H1 (cell line): ENCODE data around the gene POFUT2. TPM values are rescaled to one million over a fixed set of nuclear protein-coding genes. Genes with fewer than 3 reads are reported as not detected.

Experiments used
- CTCF ChIA-PET: fragments of 300-600 bp; sonication (Branson Sonifier 250); formaldehyde crosslinking; loops from one replicate; lab custom pipeline; 2021; ENCODE audit not compliant: partially characterized antibody; lab: Charles Lee
- POLR2A ChIA-PET: fragments of 300-600 bp; sonication (Branson Sonifier 250); formaldehyde crosslinking; loops from one replicate; lab custom pipeline; 2021; ENCODE audit warnings: inconsistent platforms; ENCODE audit not compliant: partially characterized antibody; lab: Charles Lee
- DNase-seq, 2 experiments: peaks; one replicate each; pipeline versions ENCODE4 v3.0.0 to v3.0.0-alpha.2; 2010 to 2022; ENCODE audit warnings: low spot score in 2 of 2, low read depth in 1 of 2, mixed read lengths in 1 of 2
- FAIRE-seq: peaks from 2 replicates; lab custom pipeline; 2011; peaks lifted over from hg19 to GRCh38; lab: Jason Lieb, UNC
- H2AFZ ChIP-seq: 2 replicates; pipeline ENCODE4 v1.8.1; 2012; ENCODE audit warnings: low read length, inconsistent platforms
- H2AK5ac ChIP-seq: 2 replicates; pipeline ENCODE4 v1.6.1; 2013; ENCODE audit warnings: low read depth, low read length
- H2BK120ac ChIP-seq: replicated peaks from 2 replicates; pipeline ENCODE3; 2013; ENCODE audit warnings: low read depth, low read length, inconsistent platforms
- H2BK12ac ChIP-seq: 2 replicates; pipeline ENCODE4 v1.6.1; 2013; ENCODE audit warnings: low read depth, low read length
- H2BK15ac ChIP-seq: 2 replicates; pipeline ENCODE4 v1.6.1; 2013; ENCODE audit warnings: low read length
- H2BK20ac ChIP-seq: 2 replicates; pipeline ENCODE4 v1.6.1; 2013; ENCODE audit warnings: low read length
- H2BK5ac ChIP-seq: 2 replicates; pipeline ENCODE4 v1.6.1; 2013; ENCODE audit warnings: low read depth, low read length
- H3K14ac ChIP-seq: 2 replicates; pipeline ENCODE4 v1.6.1; 2013; ENCODE audit warnings: inconsistent platforms; ENCODE audit not compliant: insufficient read length
- H3K18ac ChIP-seq: 2 replicates; pipeline ENCODE4 v1.6.1; 2013; ENCODE audit warnings: low read length; ENCODE audit errors: extremely low read depth
- H3K23ac ChIP-seq: 2 replicates; pipeline ENCODE4 v1.6.1; 2013; ENCODE audit warnings: inconsistent platforms; ENCODE audit not compliant: insufficient read length
- H3K23me2 ChIP-seq: 2 replicates; pipeline ENCODE4 v1.6.1; 2013; ENCODE audit warnings: low read depth, low read length
- H3K27ac ChIP-seq: 2 replicates; pipeline ENCODE4 v1.6.1; 2011; ENCODE audit warnings: low read depth, low read length, inconsistent platforms
- H3K27me3 ChIP-seq, 4 experiments: replicated peaks in 1 of 4; 1 replicate in 1 of 4; 2 replicates in 3 of 4; pipeline versions ENCODE4 v1.6.1 to v1.8.1; 2011 to 2013; ENCODE audit warnings: low read length in 3 of 4, mild to moderate bottlenecking in 3 of 4, inconsistent platforms in 2 of 4, mixed read lengths in 2 of 4, moderate library complexity in 1 of 4; ENCODE audit not compliant: control insufficient read depth in 3 of 4, insufficient read depth in 3 of 4; ENCODE audit errors: extremely low read depth in 1 of 4
- H3K36me3 ChIP-seq, 4 experiments: 2 replicates each; pipeline versions ENCODE4 v1.6.1 to v1.8.1; 2011 to 2013; ENCODE audit warnings: mild to moderate bottlenecking in 4 of 4, low read length in 3 of 4, moderate library complexity in 2 of 4, control low read depth in 1 of 4, inconsistent platforms in 1 of 4; ENCODE audit not compliant: insufficient read depth in 4 of 4, control insufficient read depth in 2 of 4
- H3K4ac ChIP-seq: replicated peaks from 2 replicates; pipeline ENCODE3; 2013; ENCODE audit warnings: low read length, low read depth, mixed read lengths, inconsistent platforms; ENCODE audit not compliant: insufficient read length
- H3K4me1 ChIP-seq, 4 experiments: replicated peaks in 1 of 4; 1 replicate in 1 of 4; 2 replicates in 3 of 4; pipeline versions ENCODE4 v1.6.1 to v1.8.1; 2011 to 2013; ENCODE audit warnings: low read length in 3 of 4, inconsistent platforms in 2 of 4, mixed read lengths in 1 of 4; ENCODE audit not compliant: insufficient read depth in 4 of 4, control insufficient read depth in 3 of 4
- H3K4me2 ChIP-seq, 2 experiments: 2 replicates each; pipeline versions ENCODE4 v1.6.1 to v1.8.1; 2011 to 2013; ENCODE audit warnings: low read depth in 2 of 2, low read length in 2 of 2, control low read depth in 1 of 2, inconsistent platforms in 1 of 2, mild to moderate bottlenecking in 1 of 2; ENCODE audit not compliant: insufficient read depth in 1 of 2
- H3K4me3 ChIP-seq, 4 experiments: fragments of 200-600, 300-600 bp in 1 of 4; sonication (generic), shearing (Covaris generic), sonication (Bioruptor Twin) in 1 of 4; 2 replicates each; pipeline versions ENCODE4 v1.5.1 to v1.8.1; 2011 to 2016; ENCODE audit warnings: low read length in 4 of 4, low read depth in 3 of 4, control low read depth in 2 of 4, inconsistent platforms in 2 of 4, mild to moderate bottlenecking in 2 of 4, mixed read lengths in 1 of 4, moderate library complexity in 1 of 4; ENCODE audit not compliant: insufficient read depth in 2 of 4; ENCODE audit errors: extremely low read depth in 1 of 4
- H3K56ac ChIP-seq: replicated peaks from 2 replicates; pipeline ENCODE3; 2013; ENCODE audit warnings: low read depth, mild to moderate bottlenecking, mixed read lengths, low read length, inconsistent platforms; ENCODE audit not compliant: insufficient read length
- H3K79me1 ChIP-seq: 2 replicates; pipeline ENCODE4 v1.6.1; 2013; ENCODE audit warnings: low read depth, low read length, control low read depth
- H3K79me2 ChIP-seq, 2 experiments: 2 replicates each; pipeline versions ENCODE4 v1.6.1 to v1.8.1; 2012 to 2013; ENCODE audit warnings: low read length in 2 of 2, mild to moderate bottlenecking in 2 of 2, inconsistent platforms in 1 of 2; ENCODE audit not compliant: insufficient read depth in 2 of 2, control insufficient read depth in 1 of 2
- H3K9ac ChIP-seq, 4 experiments: replicated peaks in 1 of 4; 1 replicate in 1 of 4; 2 replicates in 3 of 4; pipeline versions ENCODE4 v1.6.1 to v1.8.1; 2011 to 2013; ENCODE audit warnings: low read depth in 3 of 4, low read length in 3 of 4, control low read depth in 2 of 4, mild to moderate bottlenecking in 2 of 4, moderate library complexity in 2 of 4, inconsistent platforms in 1 of 4; ENCODE audit errors: extremely low read depth in 1 of 4
- H3K9me3 ChIP-seq, 2 experiments: 2 replicates each; pipeline versions ENCODE4 v1.6.1 to v1.8.1; 2012 to 2013; ENCODE audit warnings: mild to moderate bottlenecking in 2 of 2, moderate library complexity in 2 of 2, control low read depth in 1 of 2, inconsistent platforms in 1 of 2, low read depth in 1 of 2, low read length in 1 of 2, mixed read lengths in 1 of 2; ENCODE audit not compliant: insufficient read depth in 2 of 2
- H4K20me1 ChIP-seq, 2 experiments: replicated peaks in 1 of 2; 2 replicates each; pipeline versions ENCODE3 to v1.8.1; 2011 to 2013; ENCODE audit warnings: inconsistent platforms in 2 of 2, low read length in 2 of 2, mild to moderate bottlenecking in 1 of 2; ENCODE audit not compliant: insufficient read depth in 2 of 2, control insufficient read depth in 1 of 2
- H4K5ac ChIP-seq: 2 replicates; pipeline ENCODE4 v1.6.1; 2013; ENCODE audit warnings: low read length, low read depth, mixed read lengths, inconsistent platforms; ENCODE audit not compliant: insufficient read length
- H4K8ac ChIP-seq: 2 replicates; pipeline ENCODE4 v1.8.0; 2013; ENCODE audit warnings: mild to moderate bottlenecking, moderate library complexity, low read length, inconsistent platforms; ENCODE audit not compliant: insufficient read depth; ENCODE audit errors: extremely low read depth
- H4K91ac ChIP-seq: replicated peaks from 2 replicates; pipeline ENCODE3; 2013; ENCODE audit warnings: low read length, mixed read lengths, inconsistent platforms; ENCODE audit not compliant: insufficient read length
- BCL11A ChIP-seq, 2 experiments: IDR thresholded peaks; one replicate each; pipeline ENCODE4 v1.6.1; 2011; ENCODE audit warnings: low read depth in 2 of 2, low read length in 2 of 2, mild to moderate bottlenecking in 2 of 2
- BRCA1 ChIP-seq: IDR thresholded peaks from 2 replicates; pipeline ENCODE4 v1.6.1; 2012; ENCODE audit warnings: low read depth, low read length, improper control_type of control experiment
- CBX5 ChIP-seq: fragments of 300-800, 300-1000 bp; sonication (generic); IDR thresholded peaks from 2 replicates; pipeline ENCODE4 v1.7.1; 2016; ENCODE audit warnings: antibody characterized with exemption, low read length, low read depth
- CEBPB ChIP-seq: IDR thresholded peaks from 2 replicates; pipeline ENCODE4 v1.6.1; 2012; ENCODE audit warnings: low read depth, low read length
- CREB1 ChIP-seq: IDR thresholded peaks from 2 replicates; pipeline ENCODE4 v1.6.1; 2012; ENCODE audit warnings: inconsistent platforms
- HDAC2 ChIP-seq, 2 experiments: fragments of 300-600 bp in 1 of 2; sonication (generic) in 1 of 2; IDR thresholded peaks; 2 replicates each; pipeline ENCODE4 v1.6.1; 2011 to 2012; ENCODE audit warnings: low read depth in 2 of 2, low read length in 2 of 2, mild to moderate bottlenecking in 2 of 2, moderate library complexity in 2 of 2, borderline replicate concordance in 1 of 2, inconsistent platforms in 1 of 2
- MAX ChIP-seq: IDR thresholded peaks from 2 replicates; pipeline ENCODE4 v1.6.1; 2012; ENCODE audit warnings: inconsistent platforms
- NRF1 ChIP-seq: IDR thresholded peaks from 2 replicates; pipeline ENCODE4 v1.6.1; 2011; ENCODE audit warnings: mild to moderate bottlenecking, low read depth, low read length, improper control_type of control experiment
- SAP30 ChIP-seq: fragments of 300-600 bp; sonication (generic); IDR thresholded peaks from 2 replicates; pipeline ENCODE4 v1.7.1; 2012; ENCODE audit warnings: low read length, moderate library complexity, mild to moderate bottlenecking, inconsistent platforms; ENCODE audit not compliant: insufficient read depth, insufficient replicate concordance
- SIN3A ChIP-seq, 2 experiments: IDR thresholded peaks in 1 of 2; conservative IDR thresholded peaks in 1 of 2; 2 replicates each; pipeline ENCODE4 v1.6.1; 2011 to 2012; ENCODE audit warnings: low read length in 2 of 2, improper control_type of control experiment in 1 of 2, low read depth in 1 of 2, mild to moderate bottlenecking in 1 of 2
- SP1 ChIP-seq: IDR thresholded peaks from 2 replicates; pipeline ENCODE4 v1.6.1; 2011; ENCODE audit warnings: low read depth, low read length
- TCF12 ChIP-seq: IDR thresholded peaks from 2 replicates; pipeline ENCODE4 v1.6.1; 2011; ENCODE audit warnings: low read depth, mild to moderate bottlenecking, low read length
- WGBS, 2 experiments: shearing (Covaris generic) in 1 of 2; methylation state at CpG; one replicate each; pipeline versions ENCODE4 v1.1.6 to v1.1.7; 2013 to 2015; ENCODE audit warnings: low lambda C conversion rate in 2 of 2, mixed read lengths in 2 of 2, inconsistent platforms in 1 of 2, low coverage in 1 of 2, missing lambda C conversion rate in 1 of 2; ENCODE audit not compliant: insufficient replicate concordance in 2 of 2, insufficient coverage in 1 of 2, insufficient read length in 1 of 2; ENCODE audit errors: extremely low coverage in 1 of 2, missing lambda C conversion rate in 1 of 2; 5-methylcytosine and 5-hydroxymethylcytosine counted together
- polyA plus RNA-seq, 7 experiments: library from polyadenylated mRNA; depleted of rRNA in 3 of 7; stranded (reverse) in 5 of 7; unstranded in 2 of 7; fragments of >200 nt in 5 of 7; fragments of 200-250 nt in 2 of 7; gene quantifications; 1 replicate in 5 of 7; 2 replicates in 1 of 7; 4 replicates in 1 of 7; pipeline versions ENCODE4 v1.2.1 to v1.2.3, GENCODE V29; 2011 to 2013; ENCODE audit warnings: missing spikeins in 2 of 7, mixed read lengths in 2 of 7
- total RNA-seq: library from RNA; stranded (reverse); fragmentation: NEBNext Ultra II Directional; extraction: Animal tissue kit (Norgen Biotek cat#: 25700); gene quantifications from 2 replicates; pipeline ENCODE4 v1.2.1, GENCODE V29; 2021

POFUT2 gene
- total and polyA plus RNA-seq, 2 of the 8 experiments (the other 6 are each of a cell fraction or from before 2014, with no cell fraction given) = 13.7 to 32.1 TPM

GRCh38 chr21:45317398-45318145 lies 29.9 kb upstream of the POFUT2 start:
- Histone ChIP-seq H3K23me2 (no peaks in the 10 kb centered on the region), H3K9me3 (no peaks in the 10 kb centered on the region), H4K91ac (no peak overlapping the region), H3K4me1 (peaks cover 0 to 4% (median under 1%) of the 10 kb centered on the region in 4 experiments; a peak in 3 of 7 replicates), H3K27me3 (no peaks in the 10 kb centered on the region; a peak in 2 of 7 replicates), H3K23ac (no peak overlapping the region), H3K9ac (no peak overlapping the region), H3K79me2 (no peaks in the 10 kb centered on the region), H2AFZ (no peak overlapping the region), H4K20me1 (no peaks in the 10 kb centered on the region), H4K5ac (no peak overlapping the region), H3K4me3 (no peak overlapping the region), H2BK20ac (no peak overlapping the region), H3K79me1 (no peaks in the 10 kb centered on the region), H3K18ac (no peak overlapping the region), H2BK120ac (no peak overlapping the region), H2BK5ac (0 out of 2 replicates have a peak overlapping the region, but pooled peaks have one; percentile 60), H3K27ac (no peak overlapping the region), H4K8ac (no peak overlapping the region; the same call in 1 of the 2 replicates), H3K4ac (peak overlapping the region; percentile 33), H3K14ac (no peak overlapping the region), H2BK15ac (no peak overlapping the region; the same call in 1 of the 2 replicates), H3K36me3 (no peaks in the 10 kb centered on the region), H3K56ac (no peak overlapping the region), H2AK5ac (0 out of 2 replicates have a peak overlapping the region, but pooled peaks have one; percentile 39), H3K4me2 (no peak overlapping the region), H2BK12ac (no peak overlapping the region)
- POLR2A ChIA-PET = interaction anchor here (0.9 to 1.7 kb wide), 5 partner anchors 9 to 24 kb away, joined by 3 to 4 read pairs (median 4); no protein-coding TSS in a partner anchor
- DNase-seq (peak in 1 of 2 experiments; percentile 41), FAIRE-seq (no peak)
- CTCF ChIA-PET = interaction anchor here (0.6 to 1.4 kb wide), 4 partner anchors 9 to 166 kb away, joined by 3 to 13 read pairs (median 4); no protein-coding TSS in a partner anchor
- WGBS, 2 experiments = 91% methylated on average over 12 of the region's 17 CpGs; no CpG with 5 or more reads in 1 of the 2 experiments
- no peak for TF ChIP-seq NRF1
- no peak for TF ChIP-seq MAX
- TF ChIP-seq BCL11A (IDR thresholded peaks at IDR 0.05; ENCODE audit: low read depth in 2 of 2, low read length in 2 of 2) = no peak
- TF ChIP-seq CEBPB = no peak
- TF ChIP-seq SP1 = no peak
- TF ChIP-seq SAP30 = no peak
- no peak for TF ChIP-seq BRCA1
- TF ChIP-seq CREB1 = no peak
- no peak for TF ChIP-seq CBX5
- TF ChIP-seq TCF12 = no peak
- TF ChIP-seq HDAC2 (IDR thresholded peaks at IDR 0.05; ENCODE audit: borderline replicate concordance in 1 of 2, low read depth in 2 of 2, low read length in 2 of 2) = no peak
- TF ChIP-seq SIN3A (conservative IDR thresholded peaks at IDR 0.05 in 1 of 2, IDR thresholded peaks at IDR 0.05 in 1 of 2; ENCODE audit: low read depth in 1 of 2, low read length in 2 of 2) = no peak
